Stimulated activated CD4-positive, alpha-beta T cell treated with anti-CD3 and anti-CD28 coated beads, Interleukin-2, amount 100 ng/mL, for 24 hours (primary cell): ENCODE data around the gene MIER2.

Experiments used
- DNase-seq, 2 donors: peaks; one replicate each; pipeline ENCODE4 v3.0.0-alpha.2; 2020

Gene MIER2

DNA sequence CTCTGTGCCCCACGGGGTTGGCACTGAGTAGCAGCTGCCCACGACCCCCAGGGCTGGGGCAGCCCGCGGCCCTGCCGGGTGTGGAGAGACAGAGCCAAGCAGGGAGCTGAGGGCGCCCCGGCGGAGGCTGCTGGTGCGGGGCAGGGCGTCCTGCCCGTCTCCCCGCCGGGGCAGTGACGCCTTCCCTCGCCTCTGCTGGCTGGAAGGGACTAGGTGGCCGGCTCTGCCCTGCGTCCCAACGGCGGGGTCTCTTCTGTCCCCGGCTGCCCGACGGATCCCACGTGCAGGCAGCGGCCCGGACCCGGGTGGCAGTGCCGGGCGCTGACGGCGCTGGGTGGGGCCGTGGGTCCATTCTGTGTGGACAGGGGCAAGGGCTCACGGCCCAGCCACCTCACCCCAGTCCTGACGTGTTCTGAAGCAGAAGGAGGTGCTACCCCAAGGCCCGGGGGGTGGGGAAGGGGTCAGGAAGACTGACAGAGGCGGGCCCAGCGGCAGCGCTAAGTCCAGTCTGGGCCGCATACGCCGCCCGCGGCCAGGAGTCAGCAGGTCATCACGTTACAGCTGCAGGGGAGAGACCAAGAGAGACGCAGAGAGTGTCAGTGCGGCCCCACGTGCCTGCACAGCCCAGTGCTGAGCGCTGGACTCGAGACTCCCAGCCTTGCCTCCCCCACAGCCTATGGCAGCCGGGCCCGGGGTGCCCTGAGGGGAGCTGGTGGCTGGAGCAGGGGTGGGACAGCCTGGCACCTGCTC, 38.3 kb downstream of the MIER2 start:
- no peak for DNase-seq

DNA sequence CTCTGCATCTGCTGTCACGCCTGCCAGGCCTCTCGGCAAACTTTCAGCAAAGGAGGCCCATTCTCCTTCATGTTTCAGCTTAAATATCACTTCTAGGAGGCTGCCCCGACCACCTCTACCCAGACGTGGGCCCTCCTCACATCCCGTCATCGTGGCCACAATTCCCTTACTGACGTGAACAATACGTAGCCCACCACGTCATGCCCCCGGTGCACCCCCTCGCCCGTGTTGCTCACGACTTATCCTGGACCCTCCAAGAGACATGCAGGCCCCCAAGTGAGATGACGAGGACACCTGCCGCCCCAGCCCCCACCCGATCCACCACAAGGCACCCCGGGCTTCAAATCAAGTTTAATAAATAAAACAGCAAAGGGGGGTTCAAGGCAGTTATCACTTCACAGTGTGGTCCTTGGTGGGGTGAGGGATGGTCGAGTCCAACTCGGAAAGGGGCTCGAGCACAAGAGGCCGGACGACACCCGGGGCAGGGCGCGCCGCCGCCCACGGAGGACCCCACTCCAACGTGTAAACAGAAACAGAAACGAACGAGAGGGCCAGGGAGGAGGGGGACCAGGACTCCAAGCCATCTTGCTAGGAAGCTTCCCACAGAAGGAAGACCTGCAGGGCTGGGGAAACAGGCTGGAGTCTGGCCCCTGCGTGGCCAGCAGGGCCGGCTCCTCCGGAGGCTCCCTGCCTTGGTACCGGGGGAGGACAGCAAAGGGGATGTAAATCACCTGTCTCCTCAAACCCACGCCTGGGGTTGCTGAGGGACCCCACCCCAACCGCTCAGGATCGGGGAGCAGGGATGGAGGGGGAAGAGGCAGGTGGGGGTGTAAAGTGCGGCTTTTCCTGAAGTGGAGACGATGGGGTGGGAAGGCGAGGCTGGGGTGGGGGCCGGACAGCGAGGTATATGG, 39.1 kb downstream of the MIER2 start:
- no peak for DNase-seq

DNA sequence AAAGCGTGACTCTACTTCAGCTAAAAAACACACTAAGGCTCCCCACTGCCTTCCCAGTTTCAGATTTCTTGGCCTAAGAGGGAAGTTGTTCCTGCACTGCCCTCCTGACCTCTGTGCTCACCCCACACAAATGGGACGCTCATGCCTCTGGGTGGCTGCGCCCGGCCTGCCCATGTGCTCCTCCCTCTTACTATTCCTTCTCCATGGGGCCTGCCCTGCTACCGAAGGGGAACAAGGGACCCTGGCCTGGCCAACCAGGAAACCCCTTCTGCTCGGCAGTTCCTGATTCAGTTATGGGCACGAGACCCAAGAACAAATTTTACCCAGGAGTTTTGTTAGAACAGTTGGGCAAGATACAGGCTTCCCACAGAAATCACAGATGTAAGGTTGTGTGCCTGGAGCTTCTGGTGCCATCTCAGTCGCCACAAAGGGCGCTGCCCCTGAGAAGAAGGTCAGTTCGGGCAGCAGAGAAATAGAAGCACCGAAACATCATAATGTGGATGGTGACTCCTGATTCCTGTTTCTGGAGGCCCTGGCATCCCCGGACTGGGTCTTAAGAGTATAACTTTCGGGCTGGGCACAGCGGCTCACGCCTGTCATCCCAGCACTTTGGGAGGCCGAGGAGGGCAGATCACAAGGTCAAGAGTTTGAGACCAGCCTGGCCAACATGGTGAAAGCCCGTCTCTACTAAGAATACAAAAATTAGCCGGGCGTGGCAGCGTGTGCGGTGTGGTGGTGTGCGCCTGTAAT, 47.9 kb downstream of the MIER2 start:
- DNase-seq, result no peak

DNA sequence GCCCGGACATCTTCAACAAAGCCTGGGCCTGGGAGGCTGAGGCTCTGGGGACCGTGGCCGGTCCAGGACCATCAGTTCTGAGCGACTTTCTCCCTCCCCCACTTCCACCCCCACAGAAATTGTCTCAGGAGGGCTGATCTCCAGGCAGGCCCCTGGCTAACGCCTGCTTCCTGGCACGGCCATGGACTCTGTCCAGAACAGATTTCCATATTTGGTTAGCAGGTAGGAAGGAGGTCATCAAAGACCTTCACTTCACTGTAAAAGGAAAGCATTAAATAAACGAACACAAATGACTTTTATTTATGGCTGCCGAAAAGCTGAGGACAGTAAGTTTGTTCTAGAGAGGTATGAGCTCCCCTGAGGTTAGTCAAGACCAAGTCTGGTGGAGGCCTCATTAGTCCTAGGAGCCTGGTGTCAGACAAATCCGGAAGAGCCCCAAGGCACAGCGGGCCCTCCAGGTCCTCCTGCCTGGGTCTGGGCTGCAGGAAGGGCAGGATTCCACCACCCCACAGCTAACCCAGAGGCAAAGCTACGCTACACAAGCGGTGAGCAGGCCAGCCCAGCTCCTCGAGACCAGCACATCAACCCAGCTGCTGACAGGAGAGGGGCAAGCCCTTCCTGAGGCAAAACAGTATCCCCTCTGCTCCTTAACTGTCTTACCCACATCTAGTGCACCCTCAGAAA, 48.8 kb downstream of the MIER2 start:
- DNase-seq, result no peak

DNA sequence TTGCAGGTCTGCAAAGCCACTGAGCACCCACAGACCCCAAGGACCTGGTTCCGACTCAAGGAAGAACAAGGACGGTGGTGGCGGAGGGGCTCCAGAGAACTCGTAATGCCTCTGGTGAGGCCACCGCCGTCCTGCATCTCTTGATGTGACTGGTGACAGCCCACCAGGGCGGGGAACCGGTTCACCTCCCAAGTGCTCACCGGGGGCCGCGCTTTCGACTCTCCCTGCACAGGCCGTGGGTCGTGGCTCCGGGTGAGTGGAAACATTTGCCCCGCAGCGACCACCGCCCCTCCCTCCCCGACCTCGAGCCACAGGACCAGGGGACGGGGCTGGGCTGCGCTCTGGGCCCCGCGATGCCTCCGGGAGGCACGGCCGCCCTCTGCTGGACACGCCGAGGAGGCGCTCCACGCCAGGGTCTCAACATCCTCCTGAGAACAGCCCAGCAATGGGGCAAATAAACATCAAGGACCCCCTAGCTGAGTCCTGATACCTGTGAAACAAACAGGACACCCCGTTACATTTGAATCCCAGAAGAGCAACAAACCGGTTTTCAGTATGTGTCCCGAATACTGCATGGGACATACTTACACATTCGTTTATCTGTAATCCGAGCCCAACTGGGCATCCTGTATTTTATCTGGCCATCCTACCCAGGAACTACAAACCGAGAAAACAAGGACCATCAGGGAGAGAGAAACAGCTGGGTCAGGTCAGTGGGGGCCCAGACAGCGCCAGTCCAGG, 49.5 kb downstream of the MIER2 start:
- peak; percentile 55 to 67 for DNase-seq

DNA sequence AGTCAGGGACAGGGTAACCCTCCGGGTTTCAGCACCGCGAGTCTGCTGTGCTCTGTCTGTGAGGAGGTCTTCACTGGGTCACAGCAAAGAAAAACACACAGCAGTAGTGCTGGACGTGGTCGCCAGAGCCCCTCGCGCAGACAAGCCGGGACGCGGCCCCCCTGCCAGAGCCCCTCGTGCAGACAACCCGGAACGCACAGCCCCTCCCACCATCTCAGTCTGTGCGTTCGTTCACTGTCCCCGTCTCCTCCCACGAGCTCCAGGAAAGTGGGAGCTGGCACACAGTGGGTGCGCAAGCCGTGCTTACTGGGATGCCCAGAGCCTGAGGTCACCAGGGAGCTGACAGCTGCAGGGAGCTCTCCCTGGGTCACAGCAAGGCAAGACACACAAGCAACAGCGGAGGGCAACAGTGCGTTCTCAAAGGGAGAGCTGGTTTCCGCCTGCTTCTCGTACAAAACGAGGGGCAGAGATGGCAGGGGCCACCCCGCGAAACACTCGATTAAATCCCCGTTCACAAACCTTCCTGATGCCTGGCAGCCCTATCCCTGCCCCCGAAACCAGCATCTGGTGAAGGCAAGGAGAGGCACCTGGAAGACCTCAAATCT, 50.2 kb downstream of the MIER2 start:
- no peak for DNase-seq

DNA sequence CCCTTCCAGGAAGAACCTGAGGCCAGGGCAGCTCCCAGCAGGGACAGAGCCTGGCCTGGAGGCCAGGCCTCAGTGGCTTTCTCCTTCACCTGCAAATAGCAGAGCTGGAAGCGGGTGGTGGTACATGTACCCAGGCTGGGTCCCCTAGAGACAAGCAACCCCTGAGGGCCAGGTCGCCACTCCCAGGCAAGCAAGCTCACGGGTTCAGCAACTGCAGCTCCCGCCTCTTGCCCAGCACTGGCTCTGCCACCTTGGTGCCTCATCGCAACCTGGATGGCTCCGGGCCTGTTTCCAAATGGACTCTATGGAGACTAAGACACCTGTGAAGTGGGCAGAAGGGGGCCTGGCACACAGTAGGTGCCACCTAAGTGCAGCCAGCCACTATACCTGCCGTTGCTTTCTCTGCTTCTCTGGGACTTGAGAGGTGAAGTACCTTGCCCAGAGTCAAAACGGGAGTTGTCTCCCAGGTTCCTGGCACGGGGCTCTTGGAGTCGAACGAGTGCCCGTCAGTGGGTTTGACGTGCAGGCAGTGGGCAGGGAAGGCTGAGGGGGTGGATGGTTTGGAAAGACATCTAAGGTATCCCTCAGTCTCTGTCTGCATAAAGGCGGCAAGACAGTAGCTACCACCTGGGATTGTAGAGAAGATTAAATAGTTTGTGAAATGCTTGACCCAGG, 51.0 kb downstream of the MIER2 start:
- no peak for DNase-seq

DNA sequence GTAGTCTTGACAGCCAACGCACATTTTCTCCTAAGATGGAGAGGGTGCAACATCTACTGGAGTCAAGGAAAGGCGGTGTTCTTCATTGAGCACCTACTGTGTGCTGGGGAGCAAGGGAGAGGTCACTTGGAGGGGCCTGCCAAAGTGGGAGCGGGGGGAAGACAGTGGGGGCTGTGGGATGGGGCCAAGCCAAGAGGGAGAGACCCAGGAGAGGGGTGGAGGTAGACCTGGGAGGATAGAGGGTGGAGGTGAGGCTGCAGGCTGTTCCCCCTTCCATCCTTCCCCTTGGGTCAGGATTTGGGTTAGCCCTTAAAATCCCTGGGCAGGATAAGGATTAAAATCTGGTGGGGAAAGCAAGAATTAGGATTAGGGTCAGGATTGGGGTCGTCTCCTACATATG, 51.6 kb downstream of the MIER2 start:
- no peak for DNase-seq

DNA sequence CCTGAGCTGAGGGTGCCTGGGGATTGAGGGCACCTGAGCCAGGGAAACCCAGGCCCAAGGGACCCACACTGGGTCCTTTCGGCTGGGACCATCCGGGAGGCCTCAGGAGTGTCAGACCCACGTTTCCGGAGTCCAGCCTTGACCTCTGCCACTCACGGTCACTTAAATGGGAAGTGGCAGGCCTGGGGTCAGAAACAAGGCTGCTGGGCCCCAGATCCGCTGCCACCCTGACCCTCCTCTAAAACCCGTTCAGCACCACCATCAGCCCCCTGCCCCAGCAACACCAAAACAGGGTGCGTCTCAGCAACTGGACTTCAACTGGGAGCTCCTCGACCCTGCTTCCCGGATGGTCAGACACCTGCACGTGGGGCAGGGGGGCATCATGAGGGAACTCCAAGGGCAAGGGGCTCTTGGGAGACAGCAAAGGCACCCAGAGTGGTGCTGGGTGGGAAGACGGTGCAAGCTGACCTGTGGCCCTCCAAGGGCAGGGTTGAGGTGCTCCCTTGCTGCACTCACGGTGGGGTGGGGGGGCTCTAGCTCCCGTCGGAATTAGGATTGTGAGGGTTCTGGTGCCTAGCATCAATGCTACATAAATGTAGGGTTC, 52.2 kb downstream of the MIER2 start:
- DNase-seq, result no peak

DNA sequence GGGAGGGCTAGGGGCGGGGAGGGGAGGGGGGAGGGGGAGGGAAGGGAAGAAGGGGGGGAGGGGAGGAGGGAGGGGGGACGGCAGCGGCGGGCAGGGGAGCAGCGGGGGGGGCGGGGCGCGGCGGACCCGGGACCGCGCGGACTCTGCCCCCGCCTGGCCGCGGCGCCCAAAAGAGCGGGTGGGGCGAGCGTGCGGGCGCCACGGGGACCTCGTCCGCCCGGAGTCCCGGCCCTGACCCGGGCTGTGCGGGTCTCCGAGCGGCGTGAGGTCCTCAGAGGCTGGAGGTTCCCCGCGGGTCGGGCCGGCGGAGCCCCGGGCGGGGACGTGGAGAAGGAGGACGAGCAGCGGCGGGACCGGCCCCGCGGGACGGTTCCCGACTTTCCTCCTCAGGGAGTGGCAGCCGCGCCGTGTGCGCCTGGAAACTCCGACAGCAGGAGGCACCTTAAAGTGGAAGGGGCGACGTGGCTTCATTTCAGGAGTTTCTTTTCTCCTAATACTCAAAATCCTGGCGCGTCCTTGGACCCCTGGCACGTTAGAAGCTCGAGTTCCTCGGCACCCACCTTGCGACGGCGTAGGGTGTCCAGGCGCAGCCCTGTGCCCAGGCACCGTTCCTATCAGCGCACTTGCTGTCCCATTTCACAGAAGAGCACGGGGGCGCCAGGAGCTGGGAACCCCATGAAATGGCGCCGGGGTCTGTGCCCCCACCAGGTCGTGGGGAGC, 52.9 kb downstream of the MIER2 start:
- DNase-seq, result no peak

DNA sequence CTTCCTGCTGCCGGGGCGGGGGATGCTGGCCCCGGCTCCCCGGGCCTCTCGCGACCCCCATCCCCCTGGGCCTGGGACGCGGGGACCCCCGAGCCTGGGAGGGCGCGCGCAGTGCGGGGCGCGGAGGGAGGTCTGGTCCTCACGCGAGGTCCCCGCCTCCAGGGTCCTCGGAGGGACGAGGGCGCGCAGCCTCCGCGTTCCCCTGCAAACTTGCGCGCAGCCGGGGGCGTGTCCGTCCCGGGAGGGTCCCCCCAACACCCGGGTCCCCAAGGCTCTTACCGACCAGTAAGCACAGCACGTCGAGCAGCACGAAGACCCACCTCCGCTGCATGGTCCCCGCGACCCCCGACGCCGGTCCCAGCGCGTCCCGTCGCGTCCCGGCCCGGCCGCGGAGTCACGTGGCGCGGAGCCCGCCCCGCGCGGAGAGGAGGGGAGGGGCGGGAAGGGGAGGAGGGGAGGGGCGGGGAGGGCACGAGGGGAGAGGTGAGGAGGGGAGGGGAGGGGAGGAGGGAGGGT, 53.5 kb downstream of the MIER2 start, which contains the start of gene PLPP2:
PLPP2 (minus strand) TSS at position 398 of the 516 bp plus-strand sequence; CDS start at position 331, 67 bp downstream.
- DNase-seq, result peak in 1 of 2 donors; percentile 19

DNA sequence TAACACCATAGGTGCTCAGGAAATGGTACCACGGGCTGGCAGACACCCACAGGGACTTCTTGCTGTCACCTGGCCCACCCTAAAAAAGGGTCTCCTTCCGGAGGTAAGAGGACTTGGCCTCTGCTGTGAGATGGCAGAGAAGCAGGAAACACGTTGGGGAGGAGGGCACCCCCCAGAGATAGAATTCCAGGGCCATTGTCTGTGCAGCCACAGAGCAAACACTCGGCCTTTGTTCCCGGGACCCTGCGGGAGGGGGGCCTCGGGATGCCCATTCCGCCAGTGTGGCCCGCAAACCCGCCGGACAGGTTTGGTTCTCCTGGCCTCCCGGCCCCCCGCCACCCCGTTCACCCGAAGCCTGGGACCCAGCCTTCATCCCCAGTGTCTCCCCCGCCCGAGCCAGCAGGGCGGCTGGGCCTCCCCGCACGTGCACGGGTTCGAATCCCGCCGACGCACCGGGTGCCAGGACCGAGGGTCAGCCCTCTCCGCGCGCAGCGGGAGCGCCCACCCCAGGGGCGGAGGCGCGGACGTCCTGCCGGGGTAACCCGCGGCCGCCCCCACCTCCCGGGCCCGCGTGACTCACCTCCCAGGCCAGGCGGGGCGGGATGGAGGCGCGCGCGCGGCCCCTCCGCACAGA, 54.1 kb downstream of the MIER2 start:
- DNase-seq, result peak in 1 of 2 donors; percentile 40

DNA sequence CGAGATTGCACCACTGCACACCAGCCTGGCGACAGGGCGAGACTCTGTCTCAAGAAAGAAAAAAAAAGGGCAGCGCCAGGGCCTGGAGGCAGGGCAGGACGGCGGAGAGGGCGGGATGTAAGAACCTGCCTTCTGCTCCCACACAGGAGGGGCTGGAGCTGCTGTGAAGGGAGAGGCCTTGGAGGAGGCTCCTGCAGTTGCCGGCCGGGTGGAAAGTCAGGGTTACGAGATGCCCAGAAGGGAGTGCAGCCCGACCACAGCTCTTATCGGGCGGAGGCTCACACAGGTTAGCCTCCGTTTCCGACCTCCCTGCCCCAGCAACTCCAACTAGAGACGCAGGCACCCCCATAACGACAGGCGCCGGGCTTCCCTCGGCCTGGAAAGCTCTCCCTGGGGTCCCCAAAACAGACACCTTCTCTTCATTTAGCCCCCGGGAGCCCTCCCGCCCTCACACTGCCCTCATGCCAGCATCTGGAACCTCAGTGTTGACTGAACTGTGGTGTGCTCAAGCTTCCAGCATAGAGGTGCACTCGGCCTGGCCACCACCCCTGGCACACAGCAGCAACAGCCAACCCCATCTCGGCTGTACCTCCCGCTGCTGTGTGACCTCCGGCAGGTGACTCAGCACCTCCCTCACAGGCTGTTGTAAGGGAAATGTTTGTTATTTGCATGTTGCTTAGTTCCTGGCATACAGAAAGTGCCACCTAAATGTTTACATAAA, 54.8 kb downstream of the MIER2 start:
- peak in 1 of 2 donors; percentile 28 for DNase-seq

DNA sequence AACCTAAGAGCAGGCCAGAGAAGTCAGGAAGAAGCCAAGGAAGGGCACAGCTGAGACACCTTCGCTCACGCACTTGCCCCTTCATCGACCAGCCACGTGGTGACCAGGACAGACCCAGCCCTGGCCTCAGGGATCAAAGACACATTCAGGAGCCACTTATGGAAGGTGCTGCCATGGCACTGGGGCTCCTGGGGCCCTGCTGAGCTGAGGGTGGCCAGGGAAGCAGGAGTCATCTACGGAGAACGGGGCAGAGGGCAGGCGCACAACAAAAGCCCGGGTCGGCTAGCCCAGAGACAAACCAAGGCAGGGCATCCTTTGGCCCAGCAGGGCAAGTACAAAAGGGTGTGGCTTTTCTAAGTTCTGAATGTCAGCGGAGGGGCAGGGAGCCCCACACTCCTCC, 55.7 kb downstream of the MIER2 start:
- no peak for DNase-seq

DNA sequence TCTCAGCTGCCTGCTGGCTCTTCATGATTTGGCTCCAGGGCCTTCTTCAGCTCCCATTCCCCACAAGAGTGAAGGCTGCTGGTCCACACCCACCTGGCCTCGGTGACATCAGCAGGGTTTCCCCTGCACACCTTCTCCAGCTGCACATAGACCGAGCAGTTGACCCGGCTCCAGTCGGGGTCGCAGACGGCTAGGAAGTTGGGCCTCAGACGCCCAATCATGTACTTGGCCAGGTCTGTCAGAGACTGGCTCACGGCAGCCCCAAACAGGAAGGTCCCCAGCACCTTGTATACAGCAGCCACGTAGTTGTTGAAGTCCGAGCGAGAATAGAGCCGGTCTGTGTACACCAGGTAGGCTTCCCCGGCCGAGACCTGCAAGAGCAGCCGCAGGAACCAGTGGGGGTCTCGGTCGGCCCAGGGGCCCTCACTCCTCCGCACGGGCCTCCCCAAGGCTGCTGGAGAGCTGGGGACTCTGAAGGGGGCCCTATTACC, 57.2 kb downstream of the MIER2 start:
- no peak for DNase-seq

DNA sequence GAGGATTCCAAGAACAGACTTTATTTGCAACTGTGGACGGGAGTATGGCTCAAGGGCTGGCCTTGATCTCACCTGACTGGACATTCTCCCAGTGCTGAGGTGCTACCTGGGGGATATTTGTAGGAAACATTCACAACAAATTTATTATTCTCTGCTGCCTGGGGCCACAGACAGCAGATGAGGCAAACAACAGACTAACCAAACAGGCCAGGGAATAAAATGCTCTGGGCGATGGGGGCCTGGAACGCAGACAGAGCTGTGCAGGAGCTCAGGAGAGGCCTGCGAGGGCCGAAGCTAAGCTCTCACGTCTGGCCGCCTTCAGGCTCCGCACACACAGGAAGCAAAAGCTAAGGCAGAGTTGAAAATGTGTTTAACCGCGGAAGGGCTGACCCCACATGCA, 61.2 kb downstream of the MIER2 start:
- DNase-seq, result no peak

DNA sequence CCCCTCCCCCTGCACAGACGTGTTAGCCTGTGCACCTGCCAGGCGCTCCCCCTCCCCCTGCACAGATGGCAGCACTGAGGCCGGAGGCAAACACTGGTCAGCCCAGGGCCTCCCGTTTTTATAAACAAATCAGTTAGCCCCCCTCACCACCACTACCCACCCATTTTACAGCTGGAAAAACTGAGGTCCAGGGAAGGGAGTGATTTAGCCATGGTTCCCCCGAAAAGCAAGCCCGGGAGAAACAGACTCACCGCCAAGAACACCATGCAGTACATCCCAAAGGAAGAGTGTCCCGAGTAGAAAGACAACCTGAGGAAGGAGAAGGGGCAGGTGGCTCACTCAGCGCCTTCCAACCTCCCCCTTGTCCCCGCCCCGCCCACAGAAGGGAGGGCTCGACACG, 62.1 kb downstream of the MIER2 start:
- DNase-seq, result no peak

DNA sequence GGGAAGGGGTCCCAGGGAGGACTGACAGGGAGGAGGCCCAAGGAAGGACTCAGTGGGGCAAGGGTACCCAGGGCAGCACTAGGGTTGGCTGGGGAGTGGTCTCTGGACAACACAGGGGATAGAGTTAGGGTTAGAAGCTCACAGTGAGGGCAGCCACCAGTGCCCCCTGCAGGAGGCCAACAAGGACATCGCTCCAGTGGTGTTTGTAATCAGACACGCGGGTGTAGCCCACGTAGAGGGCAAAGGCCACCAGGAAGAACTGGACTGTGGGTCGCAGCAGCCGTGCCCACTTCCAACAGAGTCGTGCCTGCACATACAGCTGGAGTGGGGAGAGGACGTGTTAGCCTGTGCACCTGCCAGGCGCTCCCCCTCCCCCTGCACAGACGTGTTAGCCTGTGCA, 62.6 kb downstream of the MIER2 start:
- no peak for DNase-seq
